Measurements from ENCODE around the gene CST3.

DNA sequence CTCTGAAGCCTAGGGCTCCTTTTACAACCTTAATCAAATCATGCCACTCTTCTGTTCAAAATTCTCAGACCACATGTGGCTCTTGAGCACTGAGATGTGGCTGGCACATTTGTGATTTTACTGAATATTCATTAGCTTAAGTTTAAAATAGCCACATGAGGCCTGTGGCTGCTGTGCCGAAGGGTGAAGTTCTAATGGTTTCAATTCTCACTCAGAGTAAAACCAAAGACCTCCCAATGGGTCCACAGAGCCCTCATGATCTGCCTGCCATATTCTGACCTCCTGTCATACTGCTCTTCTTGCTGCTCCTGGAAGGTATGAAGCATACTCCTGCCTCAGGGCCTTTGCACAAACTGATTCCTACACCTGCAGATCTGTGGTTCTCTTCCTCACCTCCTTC, 7.8 kb upstream of the CST3 start:
- TF ChIP-seq, protein P1, sequence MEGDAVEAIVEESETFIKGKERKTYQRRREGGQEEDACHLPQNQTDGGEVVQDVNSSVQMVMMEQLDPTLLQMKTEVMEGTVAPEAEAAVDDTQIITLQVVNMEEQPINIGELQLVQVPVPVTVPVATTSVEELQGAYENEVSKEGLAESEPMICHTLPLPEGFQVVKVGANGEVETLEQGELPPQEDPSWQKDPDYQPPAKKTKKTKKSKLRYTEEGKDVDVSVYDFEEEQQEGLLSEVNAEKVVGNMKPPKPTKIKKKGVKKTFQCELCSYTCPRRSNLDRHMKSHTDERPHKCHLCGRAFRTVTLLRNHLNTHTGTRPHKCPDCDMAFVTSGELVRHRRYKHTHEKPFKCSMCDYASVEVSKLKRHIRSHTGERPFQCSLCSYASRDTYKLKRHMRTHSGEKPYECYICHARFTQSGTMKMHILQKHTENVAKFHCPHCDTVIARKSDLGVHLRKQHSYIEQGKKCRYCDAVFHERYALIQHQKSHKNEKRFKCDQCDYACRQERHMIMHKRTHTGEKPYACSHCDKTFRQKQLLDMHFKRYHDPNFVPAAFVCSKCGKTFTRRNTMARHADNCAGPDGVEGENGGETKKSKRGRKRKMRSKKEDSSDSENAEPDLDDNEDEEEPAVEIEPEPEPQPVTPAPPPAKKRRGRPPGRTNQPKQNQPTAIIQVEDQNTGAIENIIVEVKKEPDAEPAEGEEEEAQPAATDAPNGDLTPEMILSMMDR (conservative IDR thresholded peaks at IDR 0.05), result no peak
- no peak for TF ChIP-seq EZH2 (IDR thresholded peaks at IDR 0.05; ENCODE audit: low read depth)
